Raji (cell line): ENCODE data around the gene TLE4.

Experiments used
- POLR2A ChIP-seq: IDR thresholded peaks from 2 replicates; pipeline ENCODE4 v1.6.1; 2011; ENCODE audit warnings: low read depth, low read length, control low read depth; ENCODE audit not compliant: insufficient read depth

Gene TLE4

DNA sequence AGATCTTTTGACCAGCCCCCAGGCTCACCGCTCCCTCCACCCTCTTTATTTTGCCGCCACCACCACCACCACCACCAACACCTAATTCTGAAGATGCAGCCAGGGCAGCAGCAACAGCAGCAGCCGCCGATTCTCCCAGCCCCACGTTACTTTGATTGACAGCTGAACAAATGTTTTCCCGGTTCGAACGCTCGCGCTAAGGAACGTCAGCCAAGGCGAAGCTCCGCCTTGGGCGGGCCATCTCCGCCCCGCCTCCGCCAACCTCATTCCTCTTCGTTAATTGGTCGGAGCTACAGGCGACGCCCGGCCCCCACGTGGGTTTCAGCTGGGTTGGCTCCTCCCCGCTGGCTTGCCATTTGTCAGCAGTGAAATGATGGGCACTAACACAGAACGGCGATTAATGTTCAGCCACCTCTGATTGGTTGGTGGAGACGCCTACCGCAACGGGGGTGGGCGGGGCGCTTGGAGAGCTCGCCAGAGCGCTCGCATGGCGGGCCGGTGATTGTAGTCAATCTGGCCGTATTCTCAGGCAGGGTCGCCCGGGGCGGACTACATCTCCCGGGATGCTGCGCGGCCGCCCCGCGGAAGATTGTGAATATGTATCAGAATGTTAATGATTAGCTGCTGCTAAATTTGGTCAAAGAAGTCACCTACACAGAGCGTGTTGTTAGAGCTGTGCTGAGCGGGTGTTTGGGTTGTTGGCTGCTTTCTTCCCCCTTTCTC lies at the start of gene TLE4:
Gene TLE4, plus strand, starts transcription at position 657 of the 723 bp plus-strand sequence. CDS start 826 bp downstream, outside the sequence.
- TF ChIP-seq POLR2A, result peak; percentile 91

DNA sequence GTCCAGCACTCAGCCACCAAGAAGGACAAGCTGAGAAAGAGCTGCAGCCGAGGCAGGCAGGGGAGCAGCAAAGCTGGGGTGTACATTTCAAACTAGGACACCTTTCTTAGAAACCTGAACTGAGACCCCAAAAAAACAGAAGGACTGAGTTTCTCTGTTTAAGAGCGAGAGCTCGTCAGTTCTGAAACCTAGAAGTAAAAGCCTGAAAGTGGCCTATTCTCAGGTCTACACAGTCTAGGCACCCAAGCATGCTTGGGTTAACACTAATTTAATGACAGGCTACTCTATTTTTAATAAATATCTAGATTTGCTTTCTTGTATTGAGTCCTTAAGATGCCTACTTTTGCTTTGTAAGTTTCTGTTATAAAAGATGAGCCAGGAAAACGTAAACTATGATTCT lies 49.0 kb upstream of the TLE4 start:
- no peak for TF ChIP-seq POLR2A

DNA sequence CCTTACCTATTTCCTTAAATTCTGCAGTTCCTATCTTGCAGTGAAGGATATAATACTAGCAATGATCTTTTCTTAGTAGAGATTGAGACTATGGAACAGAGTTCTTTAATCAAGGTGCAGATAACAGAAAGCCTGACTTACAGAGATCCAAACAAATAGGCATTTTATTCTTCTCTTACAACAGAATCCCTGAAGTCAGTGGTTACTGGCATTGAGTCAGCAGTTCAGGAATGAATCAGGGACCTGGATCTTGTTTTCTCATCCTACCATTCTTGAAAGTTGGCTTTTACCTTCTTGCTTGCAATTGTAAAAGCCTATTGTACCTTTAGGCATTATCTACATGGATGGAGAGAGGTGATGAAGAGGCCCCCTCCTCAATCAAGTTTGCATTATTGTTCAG lies 47.5 kb upstream of the TLE4 start:
- no peak for TF ChIP-seq POLR2A

DNA sequence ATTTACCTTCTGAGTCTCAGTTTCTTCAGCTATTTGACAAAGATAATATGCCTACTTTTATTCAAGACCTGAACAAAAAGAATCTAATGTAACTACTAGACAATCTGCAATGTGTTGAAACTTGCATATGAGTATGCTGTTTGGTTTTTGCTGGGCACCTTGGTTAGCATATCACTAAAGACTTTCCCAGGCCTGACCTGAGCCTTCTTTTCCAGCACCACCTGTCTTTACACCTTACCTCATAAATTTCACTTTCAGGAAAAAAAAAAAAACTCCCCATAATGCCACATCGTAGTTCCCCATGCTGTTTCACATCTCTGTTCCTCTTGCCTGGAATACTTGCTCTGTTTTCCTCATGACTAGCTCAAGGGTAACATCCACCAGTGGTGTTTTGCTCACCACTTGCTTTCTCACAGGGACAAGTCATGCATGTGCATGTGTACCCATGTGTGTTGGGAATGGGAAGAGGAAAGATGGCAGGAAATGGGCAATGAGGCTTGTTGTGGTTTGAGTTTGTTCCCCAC lies 45.6 kb upstream of the TLE4 start:
- TF ChIP-seq POLR2A, result no peak

DNA sequence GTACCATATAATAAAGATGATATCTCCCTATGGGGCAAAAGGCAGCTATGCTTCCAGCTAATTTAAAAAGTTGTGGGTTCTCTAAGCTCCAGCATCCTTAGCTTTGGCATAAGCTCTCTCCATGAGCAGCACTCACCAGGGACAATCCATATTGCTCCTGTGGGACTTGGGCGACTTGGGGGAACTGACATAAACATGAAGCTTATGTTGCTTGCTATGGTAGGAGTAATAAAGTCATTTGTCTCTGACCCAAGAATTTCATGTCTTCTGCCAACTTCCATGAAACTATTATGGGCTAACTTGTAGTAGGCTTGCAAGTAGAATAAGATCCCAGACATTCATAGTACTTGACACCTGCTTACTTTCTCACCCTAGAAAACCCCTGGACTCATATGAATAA lies 36.2 kb upstream of the TLE4 start:
- TF ChIP-seq POLR2A, result no peak

DNA sequence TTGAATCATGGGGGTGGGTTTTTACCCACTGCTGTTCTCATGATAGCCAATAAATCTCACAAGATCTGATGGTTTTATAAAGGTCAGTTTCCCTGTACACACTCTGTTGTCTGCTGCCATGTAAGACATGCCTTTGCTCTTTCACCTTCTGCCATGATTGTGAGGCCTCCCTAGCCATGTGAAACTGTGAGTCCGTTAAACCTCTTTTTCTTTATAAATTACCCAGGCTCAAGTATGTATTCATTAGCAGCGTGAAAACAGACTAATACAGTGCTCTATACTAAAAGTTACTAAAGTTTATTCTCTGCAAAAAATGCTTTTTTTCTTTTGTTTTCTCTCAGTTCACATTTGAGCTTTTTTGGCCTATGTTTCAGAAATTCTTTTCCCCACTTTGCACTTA lies 33.9 kb upstream of the TLE4 start:
- TF ChIP-seq POLR2A, result no peak

DNA sequence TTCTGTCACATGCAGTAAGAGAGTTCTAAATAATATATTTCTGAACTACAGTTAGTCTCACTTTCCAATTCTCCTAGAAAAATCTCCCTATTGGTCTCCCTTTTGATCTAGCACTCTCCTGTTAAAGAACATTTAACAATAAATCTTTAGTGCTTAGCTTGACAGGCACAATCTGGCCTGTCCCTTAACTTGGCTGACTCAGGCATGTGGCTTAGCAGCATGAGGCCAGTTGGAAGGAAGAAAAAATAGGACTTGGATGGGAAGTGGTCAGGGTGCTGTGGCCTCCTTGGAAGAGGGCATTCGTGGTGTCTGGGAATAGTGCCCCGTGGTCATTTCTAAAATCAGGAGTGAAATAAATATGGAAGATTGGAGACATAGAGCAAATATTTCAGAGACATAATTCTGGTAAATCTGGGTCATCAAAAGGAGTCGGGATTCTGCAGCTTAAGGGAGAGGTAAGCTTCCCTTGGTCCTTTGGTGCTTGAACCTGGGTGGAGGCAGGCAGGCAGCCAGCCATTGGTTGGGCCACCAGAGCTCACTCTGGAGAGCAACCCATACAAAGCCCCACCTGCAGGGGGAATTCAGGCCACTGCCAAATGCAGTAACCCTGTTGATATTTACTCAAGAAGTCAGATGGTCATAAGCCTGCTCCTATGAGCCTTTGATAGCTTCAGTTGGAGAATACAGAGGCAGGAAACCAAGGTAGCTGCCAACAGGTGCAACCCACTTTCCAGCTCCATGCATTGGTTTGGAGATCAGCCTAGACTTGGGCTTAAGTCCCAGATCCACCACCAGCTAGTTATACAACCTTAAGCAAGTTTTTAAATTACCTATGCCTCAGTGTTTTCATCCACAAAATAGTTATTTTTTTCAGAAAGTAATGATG lies 28.8 kb upstream of the TLE4 start:
- no peak for TF ChIP-seq POLR2A

DNA sequence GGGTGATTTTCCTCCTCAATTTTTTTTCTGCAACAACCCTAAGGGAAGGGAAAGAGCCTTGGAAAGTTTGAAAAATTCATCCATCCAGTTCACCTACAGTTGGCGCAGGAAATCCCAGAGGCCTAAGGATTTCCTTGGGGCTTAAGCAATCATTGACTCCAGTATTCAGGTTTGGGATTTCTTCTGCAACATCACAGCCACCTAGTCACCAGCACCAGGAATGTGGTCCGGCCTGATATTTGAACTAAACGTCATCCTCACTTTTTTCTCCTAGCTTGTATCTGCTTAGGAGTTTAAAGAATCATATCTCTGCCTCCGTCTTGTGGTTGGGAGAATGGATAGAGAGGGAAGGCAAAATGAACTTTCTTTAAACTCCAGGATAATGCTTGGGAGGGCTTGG lies 20.2 kb upstream of the TLE4 start:
- TF ChIP-seq POLR2A, result no peak

DNA sequence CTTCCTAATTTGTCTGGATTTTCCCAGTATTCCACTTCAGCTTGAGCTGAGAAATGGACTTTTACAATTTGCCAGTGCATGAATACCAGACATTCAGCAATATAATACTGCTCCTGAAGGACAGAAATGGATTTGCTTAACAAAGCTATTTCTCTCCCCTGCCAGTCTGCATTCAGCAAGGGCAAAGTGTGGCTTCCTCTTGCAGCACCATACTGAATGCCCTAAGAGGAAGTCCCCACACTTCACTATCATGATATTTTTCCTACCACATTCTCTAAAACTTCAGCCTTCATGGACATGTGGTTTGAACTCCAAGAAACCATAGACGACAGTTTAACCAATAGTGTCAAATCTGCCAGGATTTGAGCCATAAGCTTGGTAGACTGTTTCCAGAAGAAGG lies 19.8 kb upstream of the TLE4 start:
- no peak for TF ChIP-seq POLR2A

DNA sequence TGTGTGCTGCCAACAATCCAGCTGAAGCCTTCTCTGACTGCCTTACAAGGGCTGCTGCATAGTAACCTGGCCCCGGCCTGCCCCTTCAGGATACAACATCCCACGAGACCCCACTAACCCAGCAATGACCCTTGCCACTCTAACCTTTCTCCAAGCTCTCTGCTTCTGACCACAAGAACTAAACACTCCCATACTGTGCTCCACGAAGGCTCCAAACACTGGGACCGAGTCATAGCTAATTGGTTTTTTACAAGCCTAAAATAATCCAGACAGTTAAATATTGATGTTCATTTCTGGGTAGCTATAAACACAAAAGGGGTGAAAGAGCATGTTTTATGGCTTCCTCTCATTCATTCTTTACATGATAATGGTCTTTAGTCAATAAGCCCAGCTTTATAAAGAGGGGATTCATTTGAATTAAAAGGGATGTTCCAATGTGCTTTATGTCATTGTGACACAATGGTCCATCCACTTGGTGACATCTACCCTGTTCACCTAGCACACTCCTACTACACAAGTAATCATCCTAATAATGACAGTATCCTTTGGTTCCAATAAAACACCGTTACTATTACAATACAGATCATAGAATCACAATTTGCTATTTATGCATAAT lies 16.2 kb upstream of the TLE4 start:
- no peak for TF ChIP-seq POLR2A

DNA sequence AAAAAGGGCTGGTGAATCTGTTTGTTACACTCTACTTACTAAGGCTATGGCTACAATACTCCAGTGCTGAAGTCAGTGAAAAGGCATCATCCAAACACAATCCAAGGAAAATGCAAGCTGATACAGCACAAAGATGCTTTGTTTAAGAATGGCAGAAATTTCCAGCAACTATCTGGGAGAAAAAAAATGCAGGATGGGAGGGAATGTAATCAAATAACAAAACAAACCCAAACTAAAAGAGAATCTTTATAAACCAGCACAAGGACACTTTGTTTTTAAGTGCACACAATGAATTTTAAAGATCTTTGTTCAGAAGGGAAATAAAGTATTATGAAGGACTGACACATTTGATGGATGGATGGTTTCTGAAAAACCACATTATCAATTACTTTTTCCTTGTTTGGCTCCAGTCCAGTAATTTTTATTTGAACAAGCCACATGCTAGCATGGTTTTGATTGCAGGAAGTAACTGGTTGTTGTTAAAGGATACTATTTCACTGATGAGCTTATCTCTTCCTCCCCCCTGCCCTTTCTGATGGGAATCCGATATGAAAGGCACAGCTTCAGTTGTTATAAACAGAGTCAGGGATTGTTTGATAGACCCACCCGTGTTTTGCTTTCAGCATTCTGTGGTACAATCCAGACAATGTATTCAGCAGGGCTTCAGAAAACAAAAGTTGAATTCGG lies 12.1 kb upstream of the TLE4 start:
- TF ChIP-seq POLR2A, result no peak

DNA sequence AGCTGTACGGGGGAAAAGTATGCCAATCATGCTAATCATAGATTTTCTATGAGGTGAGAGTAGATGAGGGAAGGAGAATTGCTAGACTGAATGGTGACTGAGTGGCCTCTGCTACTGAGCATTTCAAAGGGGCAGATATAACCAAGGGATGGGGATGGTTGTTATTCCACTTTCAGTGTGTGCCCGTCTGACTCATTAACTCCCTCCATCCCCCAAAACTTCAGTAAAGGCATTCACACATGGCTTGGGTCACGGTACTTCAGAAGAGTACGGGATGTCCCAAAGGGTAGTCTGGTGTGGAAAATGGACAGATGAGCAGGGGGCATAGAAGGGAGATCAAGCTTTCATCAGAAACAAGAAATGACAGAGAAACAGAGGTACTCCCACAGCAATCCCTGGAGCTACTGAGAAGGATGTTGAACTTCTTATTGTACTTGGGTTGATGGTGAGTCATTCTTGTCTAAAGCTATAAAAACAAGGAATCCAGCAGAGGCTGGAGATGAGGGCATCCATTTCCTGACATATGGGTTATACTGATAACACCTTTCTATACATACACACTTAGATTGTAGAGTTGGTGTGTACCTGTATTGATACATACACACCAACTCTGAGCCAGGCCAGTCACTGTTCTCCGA lies 8.9 kb upstream of the TLE4 start:
- TF ChIP-seq POLR2A, result no peak

DNA sequence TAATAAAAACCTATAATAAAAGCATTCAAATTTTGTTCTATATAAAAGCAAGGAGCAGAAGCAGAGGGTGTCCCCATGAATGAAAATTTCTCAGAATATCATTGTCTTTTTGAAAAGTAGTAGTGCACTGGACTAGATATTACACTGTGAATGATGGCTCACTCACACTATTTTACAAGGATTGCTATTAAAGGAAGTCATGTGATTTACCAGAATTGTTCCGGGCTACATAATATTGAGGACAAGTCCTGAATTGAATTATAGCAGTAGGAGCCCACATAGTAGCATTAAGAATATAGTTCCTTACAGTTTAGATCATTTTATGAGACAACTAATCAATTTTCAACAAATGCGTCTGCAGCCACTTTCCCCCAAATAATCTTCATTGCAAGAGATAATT lies 7.7 kb upstream of the TLE4 start:
- TF ChIP-seq POLR2A, result no peak

DNA sequence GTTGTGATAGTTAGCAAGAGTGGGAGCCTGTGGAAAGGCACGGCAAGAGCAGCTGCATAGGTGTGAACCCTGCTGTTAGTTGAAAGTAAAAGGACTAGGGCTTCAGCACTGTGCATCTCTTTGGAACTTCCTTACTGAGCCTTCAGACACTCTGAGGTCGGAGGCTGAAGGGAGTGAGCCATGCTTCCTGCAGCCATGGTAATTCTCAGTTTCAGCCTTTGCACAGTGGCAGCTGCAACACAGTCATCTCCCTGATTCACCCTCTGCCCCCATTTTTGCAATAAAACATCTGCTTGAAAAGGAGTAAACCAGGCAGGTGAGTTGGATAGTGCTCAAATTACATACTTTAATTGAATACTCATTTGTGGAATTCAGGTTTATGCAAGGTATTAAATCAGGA lies 6.5 kb upstream of the TLE4 start:
- no peak for TF ChIP-seq POLR2A

DNA sequence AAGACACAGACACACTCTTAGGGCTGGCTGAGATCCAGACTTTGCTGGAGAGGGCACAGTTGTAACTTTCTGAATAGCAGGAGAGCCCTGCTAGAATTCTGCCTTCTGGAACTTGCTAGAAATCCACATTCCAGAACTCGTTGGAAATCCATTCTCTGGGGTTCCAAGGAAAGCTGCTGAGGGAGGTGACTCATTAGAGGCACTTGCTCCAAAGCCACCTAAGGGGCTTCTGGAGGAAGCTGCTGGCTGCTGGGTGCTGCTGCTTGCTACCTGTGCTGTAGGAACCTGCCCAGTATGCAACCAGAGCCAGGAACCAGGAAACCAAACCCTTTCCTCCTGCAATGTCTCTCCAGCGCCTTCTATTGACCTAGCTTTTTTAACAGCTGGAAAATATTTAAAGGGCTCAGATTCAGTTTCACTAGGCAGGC lies 4.1 kb upstream of the TLE4 start:
- no peak for TF ChIP-seq POLR2A
